Measurements from ENCODE around the gene NASP. TPM values are rescaled to one million over a fixed set of nuclear protein-coding genes. Genes with fewer than 3 reads are reported as not detected.

The NASP gene
- total RNA-seq, 1 experiment from 2014 or later = 141 TPM

DNA sequence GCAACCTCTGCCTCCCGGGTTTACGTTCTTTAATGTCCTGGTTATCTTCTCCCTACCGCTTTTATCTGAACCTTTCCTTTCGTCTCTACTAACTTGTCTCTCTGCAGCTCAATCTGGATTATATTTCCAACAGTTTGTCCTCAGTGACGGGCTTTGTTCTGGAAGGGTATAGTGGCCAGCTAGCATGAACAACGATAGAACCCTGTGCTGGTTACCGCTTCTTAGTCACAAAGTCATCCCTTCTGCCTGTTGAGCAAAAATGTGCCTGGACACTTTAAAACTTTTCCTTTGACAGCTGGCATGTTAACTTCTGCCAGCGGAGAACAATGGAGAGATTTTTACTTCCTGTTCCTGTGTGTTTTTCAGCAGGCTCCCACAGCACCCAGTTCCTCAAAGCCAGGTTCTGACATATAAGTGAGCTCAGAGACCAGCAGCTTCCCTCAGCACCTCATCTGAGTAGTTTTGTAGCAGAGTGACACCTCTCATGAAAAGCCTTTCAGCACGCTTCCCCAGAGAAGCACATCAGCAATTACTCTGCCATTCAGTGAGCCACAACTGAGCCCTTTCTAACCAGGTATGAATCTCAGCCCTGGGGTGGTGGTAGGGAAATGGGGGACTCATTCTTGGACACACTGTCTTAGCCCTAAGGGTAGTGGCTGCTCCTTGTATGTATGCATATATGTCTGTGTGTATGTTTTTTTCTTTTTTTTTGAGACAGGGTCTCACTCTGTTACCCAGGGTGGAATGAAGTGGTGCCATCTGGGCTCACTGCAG is 63.6 kb downstream of the NASP start:
- no peaks in the 10 kb centered on the region for H3K27me3 ChIP-seq (replicated peaks)
- peaks cover 63% of the 10 kb centered on the region for H3K36me3 ChIP-seq
- H3K4me1 ChIP-seq (replicated peaks) = 0 out of 2 replicates have a peak, but pooled peaks cover 4% of the 10 kb centered on the region
- H3K27ac ChIP-seq = no peak overlapping the region
- H3K9me3 ChIP-seq (replicated peaks) = no peaks in the 10 kb centered on the region
- no peak overlapping the region for H3K4me3 ChIP-seq
- DNase-seq (ENCODE audit: low read depth in 1 of 2, low spot score in 2 of 2) = no peak

- H3K9me3 ChIP-seq (replicated peaks) = no peaks in the 10 kb centered on the region
- no peak overlapping the region for H3K27ac ChIP-seq
- H3K36me3 ChIP-seq = peaks cover 96% of the 10 kb centered on the region
- no peaks in the 10 kb centered on the region for H3K27me3 ChIP-seq (replicated peaks)
- no peaks in the 10 kb centered on the region for H3K4me1 ChIP-seq (replicated peaks)
- no peak overlapping the region for H3K4me3 ChIP-seq
- no peak for DNase-seq (ENCODE audit: low read depth in 1 of 2, low spot score in 2 of 2)
Measured at GRCh38 chr1:45654540-45655280, 70.9 kb downstream of the NASP start.

- H3K36me3 ChIP-seq = peaks cover 87% of the 10 kb centered on the region
- H3K4me1 ChIP-seq (replicated peaks) = no peaks in the 10 kb centered on the region
- DNase-seq (ENCODE audit: low read depth in 1 of 2, low spot score in 2 of 2) = no peak
Measured at GRCh38 chr1:45656573-45657226, 72.9 kb downstream of the NASP start.

GRCh38 chr1:45658171-45658570 is 74.3 kb downstream of the NASP start:
- Histone ChIP-seq H3K4me1 (replicated peaks) (no peaks in the 10 kb centered on the region), H3K27ac (no peak overlapping the region), H3K27me3 (replicated peaks) (no peaks in the 10 kb centered on the region), H3K36me3 (peaks cover 74% of the 10 kb centered on the region), H3K4me3 (no peak overlapping the region), H3K9me3 (replicated peaks) (no peaks in the 10 kb centered on the region)
- no peak for DNase-seq (ENCODE audit: low read depth in 1 of 2, low spot score in 2 of 2)

More at GRCh38 chr1:45656573-45657226, 72.9 kb downstream of the NASP start:
- Histone ChIP-seq H3K27ac (no peak overlapping the region), H3K9me3 (replicated peaks) (no peaks in the 10 kb centered on the region), H3K4me3 (no peak overlapping the region), H3K27me3 (replicated peaks) (no peaks in the 10 kb centered on the region)

DNA sequence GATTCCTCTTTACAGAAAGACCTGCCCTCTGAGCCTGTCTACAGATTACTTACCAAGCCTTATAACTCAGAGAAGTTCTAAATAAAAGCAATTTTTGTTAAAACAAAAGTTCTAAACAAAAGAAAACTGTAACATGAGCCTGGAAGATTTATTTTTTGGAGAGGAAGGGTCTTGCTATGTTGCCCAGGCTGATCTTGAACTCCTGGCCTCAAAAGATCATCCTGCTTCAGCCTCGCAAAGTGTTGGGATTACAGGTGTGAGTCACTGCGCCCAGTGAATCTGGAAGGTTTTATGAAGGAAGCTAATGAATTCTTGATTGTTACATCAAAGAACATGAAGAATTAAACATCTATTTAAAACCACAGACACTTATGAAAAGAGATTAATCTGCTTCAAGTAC is 75.4 kb downstream of the NASP start:
- no peak for DNase-seq (ENCODE audit: low read depth in 1 of 2, low spot score in 2 of 2)
- Histone ChIP-seq H3K36me3 (peaks cover 66% of the 10 kb centered on the region), H3K4me1 (replicated peaks) (no peaks in the 10 kb centered on the region)

GRCh38 chr1:45660336-45660735 is 76.5 kb downstream of the NASP start:
- Histone ChIP-seq H3K36me3 (peaks cover 55% of the 10 kb centered on the region), H3K4me3 (no peak overlapping the region)
- no peak for DNase-seq (ENCODE audit: low read depth in 1 of 2, low spot score in 2 of 2)

More for the DNA sequence above, 75.4 kb downstream of the NASP start:
- Histone ChIP-seq H3K9me3 (replicated peaks) (no peaks in the 10 kb centered on the region), H3K27ac (no peak overlapping the region), H3K4me3 (no peak overlapping the region), H3K27me3 (replicated peaks) (no peaks in the 10 kb centered on the region)

GRCh38 chr1:45666836-45667235 is 83.0 kb downstream of the NASP start:
- Histone ChIP-seq H3K27me3 (replicated peaks) (no peaks in the 10 kb centered on the region), H3K9me3 (replicated peaks) (no peaks in the 10 kb centered on the region), H3K27ac (no peak overlapping the region), H3K36me3 (peaks cover 8% of the 10 kb centered on the region), H3K4me1 (replicated peaks) (peaks cover 18% of the 10 kb centered on the region), H3K4me3 (no peak overlapping the region)
- no peak for DNase-seq (ENCODE audit: low read depth in 1 of 2, low spot score in 2 of 2)

More at GRCh38 chr1:45660336-45660735, 76.5 kb downstream of the NASP start:
- Histone ChIP-seq H3K27ac (no peak overlapping the region), H3K9me3 (replicated peaks) (no peaks in the 10 kb centered on the region), H3K4me1 (replicated peaks) (no peaks in the 10 kb centered on the region), H3K27me3 (replicated peaks) (no peaks in the 10 kb centered on the region)

DNA sequence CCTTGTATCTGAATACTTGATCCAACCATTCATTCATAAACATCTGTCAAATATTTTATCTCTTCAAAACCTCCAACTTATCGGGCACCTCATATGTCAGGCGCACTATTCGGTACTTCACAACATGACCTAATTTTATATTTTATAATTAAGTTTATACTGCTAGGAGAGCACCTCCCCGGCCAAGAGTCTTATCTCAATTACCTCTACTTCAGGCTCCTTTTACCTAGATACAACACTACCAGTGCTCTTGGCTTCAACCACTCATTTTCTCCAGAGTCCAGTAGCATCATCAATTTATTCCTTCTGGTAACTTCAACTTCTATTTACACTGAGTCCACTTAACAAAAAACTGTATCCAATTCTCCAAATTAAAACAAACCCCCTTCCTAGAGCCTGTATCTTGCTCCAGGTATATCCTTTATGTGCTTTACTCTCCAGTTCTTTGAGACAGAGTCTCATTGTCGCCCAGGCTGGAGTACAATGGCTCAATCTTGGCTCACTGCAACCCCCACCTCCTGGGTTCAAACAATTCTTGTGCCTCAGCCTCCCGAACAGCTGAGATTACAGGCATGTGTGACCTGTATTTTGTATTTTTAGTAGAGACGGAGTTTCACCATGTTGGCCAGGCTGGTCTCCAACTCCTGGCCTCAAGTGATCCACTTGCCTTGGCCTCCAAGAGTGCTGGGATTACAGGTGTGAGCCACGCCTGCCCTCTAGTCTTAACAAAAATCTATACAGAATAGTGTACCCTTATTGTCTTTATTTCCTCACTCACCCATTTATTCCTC is 83.7 kb downstream of the NASP start:
- H3K27ac ChIP-seq = no peak overlapping the region
- DNase-seq (ENCODE audit: low read depth in 1 of 2, low spot score in 2 of 2) = no peak

More for the DNA sequence above, 83.7 kb downstream of the NASP start:
- no peak overlapping the region for H3K4me3 ChIP-seq
- H3K9me3 ChIP-seq (replicated peaks) = no peaks in the 10 kb centered on the region
- H3K36me3 ChIP-seq = peaks cover 8% of the 10 kb centered on the region
- H3K27me3 ChIP-seq (replicated peaks) = no peaks in the 10 kb centered on the region
- H3K4me1 ChIP-seq (replicated peaks) = peaks cover 18% of the 10 kb centered on the region

Other genes starting within 250 kb of the NASP start
- 16.9 and 24.3 TPM in 2 replicates for gene TOE1, start 243.9 kb upstream of the NASP start, total RNA-seq (2014; rRNA removed; shearing (Covaris generic))
- 28.2 and 29.7 TPM in 2 replicates for gene MUTYH, start 243.6 kb upstream of the NASP start, total RNA-seq (2014; rRNA removed; shearing (Covaris generic))
- gene TESK2, start 92.9 kb upstream of the NASP start, total RNA-seq (2014; rRNA removed; shearing (Covaris generic)) = 2.0 and 3.2 TPM in 2 replicates
- 1.9 and 2.3 TPM in 2 replicates for gene CCDC163, start 84.0 kb upstream of the NASP start, total RNA-seq (2014; rRNA removed; shearing (Covaris generic))
- 2.3 and 4.9 TPM in 2 replicates for gene MMACHC, start 83.7 kb upstream of the NASP start, total RNA-seq (2014; rRNA removed; shearing (Covaris generic))
- 661 and 828 TPM in 2 replicates for gene PRDX1, start 62.2 kb upstream of the NASP start, total RNA-seq (2014; rRNA removed; shearing (Covaris generic))
- gene AKR1A1, start 33.2 kb upstream of the NASP start, total RNA-seq (2014; rRNA removed; shearing (Covaris generic)) = 49.8 and 99.3 TPM in 2 replicates
- gene CCDC17, start 40.0 kb downstream of the NASP start, total RNA-seq (2014; rRNA removed; shearing (Covaris generic)) = 0.34 TPM in 1 of 2 replicates, not detected in the other
- 38.7 and 95.1 TPM in 2 replicates for gene GPBP1L1, start 102.5 kb downstream of the NASP start, total RNA-seq (2014; rRNA removed; shearing (Covaris generic))
- 21.5 and 23.4 TPM in 2 replicates for gene TMEM69, start 104.1 kb downstream of the NASP start, total RNA-seq (2014; rRNA removed; shearing (Covaris generic))
- 11.9 and 13.0 TPM in 2 replicates for gene IPP, start 166.6 kb downstream of the NASP start, total RNA-seq (2014; rRNA removed; shearing (Covaris generic))
- 8.9 and 16.8 TPM in 2 replicates for gene MAST2, start 219.6 kb downstream of the NASP start, total RNA-seq (2014; rRNA removed; shearing (Covaris generic))

Data from SJSA1 (cell line).